Ishikawa (cell line): ENCODE results near the gene TMEM134.

ENCODE experiments used
- CEBPB ChIP-seq: IDR thresholded peaks from 2 replicates; pipeline ENCODE4 v1.6.1; 2012
- CREB1 ChIP-seq: IDR thresholded peaks from 2 replicates; pipeline ENCODE4 v1.6.1; 2012; ENCODE audit warnings: low read depth
- EGR1 ChIP-seq: IDR thresholded peaks from 2 replicates; pipeline ENCODE4 v1.6.1; 2012
- EP300 ChIP-seq: IDR thresholded peaks from 2 replicates; pipeline ENCODE4 v1.6.1; 2012; ENCODE audit warnings: borderline replicate concordance
- FOXM1 ChIP-seq: IDR thresholded peaks from 2 replicates; pipeline ENCODE4 v1.6.1; 2012; ENCODE audit warnings: low read depth, borderline replicate concordance
- NFIC ChIP-seq: IDR thresholded peaks from 2 replicates; pipeline ENCODE4 v1.6.1; 2012
- RAD21 ChIP-seq: IDR thresholded peaks from 2 replicates; pipeline ENCODE4 v1.6.1; 2012; ENCODE audit warnings: low read depth
- TAF1 ChIP-seq: IDR thresholded peaks from 2 replicates; pipeline ENCODE4 v1.6.1; 2012; ENCODE audit warnings: low read depth, mild to moderate bottlenecking
- TCF12 ChIP-seq: IDR thresholded peaks from 2 replicates; pipeline ENCODE4 v1.6.1; 2012; ENCODE audit warnings: low read depth
- TEAD4 ChIP-seq: IDR thresholded peaks from 2 replicates; pipeline ENCODE4 v1.6.1; 2012
- USF1 ChIP-seq: IDR thresholded peaks from 2 replicates; pipeline ENCODE4 v1.6.1; 2012
- YY1 ChIP-seq: IDR thresholded peaks from 2 replicates; pipeline ENCODE4 v1.6.1; 2012; ENCODE audit warnings: low read depth
- ZBTB7A ChIP-seq: IDR thresholded peaks from 2 replicates; pipeline ENCODE4 v1.6.1; 2012; ENCODE audit warnings: low read depth
- TF ChIP-seq, protein P1 (sequence below): IDR thresholded peaks from 2 replicates; pipeline ENCODE4 v1.6.1; 2012
- TF ChIP-seq, protein P2 (sequence below): IDR thresholded peaks from 2 replicates; pipeline ENCODE4 v1.6.1; 2012; ENCODE audit warnings: low read depth, mild to moderate bottlenecking

TMEM134 gene

DNA sequence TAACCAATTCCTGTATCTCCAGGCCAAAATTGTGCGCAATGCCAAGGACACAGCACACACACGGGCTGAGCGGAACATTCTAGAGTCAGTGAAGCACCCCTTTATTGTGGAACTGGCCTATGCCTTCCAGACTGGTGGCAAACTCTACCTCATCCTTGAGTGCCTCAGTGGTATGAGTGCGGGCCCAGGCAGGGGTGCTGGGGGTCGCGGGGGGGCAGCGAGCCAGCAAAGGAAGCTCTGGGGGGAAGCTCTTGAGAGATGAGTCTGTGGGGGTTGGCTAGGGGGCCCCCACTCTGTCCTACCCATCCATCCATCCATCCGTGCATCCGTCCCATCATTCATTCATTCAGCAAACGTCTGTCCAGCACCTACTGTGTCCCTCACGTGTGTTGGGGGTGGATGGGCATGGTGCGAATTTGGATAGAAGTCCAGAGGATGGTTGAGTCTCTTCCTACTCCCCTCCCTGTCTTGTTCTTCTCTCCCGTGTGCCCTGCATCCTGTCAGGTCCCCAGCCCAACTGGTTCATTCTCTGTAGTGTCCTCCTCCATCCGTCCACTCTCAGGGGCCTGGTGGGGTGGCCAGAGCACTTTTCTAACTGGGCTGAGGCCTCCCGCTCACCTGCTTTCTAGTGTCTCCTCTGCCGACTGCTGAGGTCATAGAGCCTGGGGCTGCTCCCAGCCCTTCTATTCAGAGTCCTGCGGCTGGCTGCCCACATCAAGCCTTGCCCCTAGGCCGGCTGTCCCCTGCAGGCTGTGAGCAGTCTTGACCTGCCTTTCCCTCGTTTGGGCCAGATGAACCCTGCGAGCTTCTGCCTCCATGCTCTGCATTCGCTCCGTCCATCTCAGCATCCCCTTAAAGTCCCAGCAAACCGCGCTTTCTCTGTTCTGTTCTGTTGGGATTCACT lies 37.5 kb downstream of the TMEM134 start:
- TF ChIP-seq NFIC, result no peak
- no peak for TF ChIP-seq USF1
- TF ChIP-seq CEBPB, result no peak
- no peak for TF ChIP-seq CREB1
- TF ChIP-seq YY1, result no peak
- TF ChIP-seq RAD21, result no peak
- no peak for TF ChIP-seq TCF12
- TF ChIP-seq TAF1, result no peak
- TF ChIP-seq EGR1, result no peak
- TF ChIP-seq, protein P1, sequence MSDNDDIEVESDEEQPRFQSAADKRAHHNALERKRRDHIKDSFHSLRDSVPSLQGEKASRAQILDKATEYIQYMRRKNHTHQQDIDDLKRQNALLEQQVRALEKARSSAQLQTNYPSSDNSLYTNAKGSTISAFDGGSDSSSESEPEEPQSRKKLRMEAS, result no peak
- TF ChIP-seq ZBTB7A, result no peak
- no peak for TF ChIP-seq TEAD4
- TF ChIP-seq FOXM1, result no peak
- TF ChIP-seq, protein P2, sequence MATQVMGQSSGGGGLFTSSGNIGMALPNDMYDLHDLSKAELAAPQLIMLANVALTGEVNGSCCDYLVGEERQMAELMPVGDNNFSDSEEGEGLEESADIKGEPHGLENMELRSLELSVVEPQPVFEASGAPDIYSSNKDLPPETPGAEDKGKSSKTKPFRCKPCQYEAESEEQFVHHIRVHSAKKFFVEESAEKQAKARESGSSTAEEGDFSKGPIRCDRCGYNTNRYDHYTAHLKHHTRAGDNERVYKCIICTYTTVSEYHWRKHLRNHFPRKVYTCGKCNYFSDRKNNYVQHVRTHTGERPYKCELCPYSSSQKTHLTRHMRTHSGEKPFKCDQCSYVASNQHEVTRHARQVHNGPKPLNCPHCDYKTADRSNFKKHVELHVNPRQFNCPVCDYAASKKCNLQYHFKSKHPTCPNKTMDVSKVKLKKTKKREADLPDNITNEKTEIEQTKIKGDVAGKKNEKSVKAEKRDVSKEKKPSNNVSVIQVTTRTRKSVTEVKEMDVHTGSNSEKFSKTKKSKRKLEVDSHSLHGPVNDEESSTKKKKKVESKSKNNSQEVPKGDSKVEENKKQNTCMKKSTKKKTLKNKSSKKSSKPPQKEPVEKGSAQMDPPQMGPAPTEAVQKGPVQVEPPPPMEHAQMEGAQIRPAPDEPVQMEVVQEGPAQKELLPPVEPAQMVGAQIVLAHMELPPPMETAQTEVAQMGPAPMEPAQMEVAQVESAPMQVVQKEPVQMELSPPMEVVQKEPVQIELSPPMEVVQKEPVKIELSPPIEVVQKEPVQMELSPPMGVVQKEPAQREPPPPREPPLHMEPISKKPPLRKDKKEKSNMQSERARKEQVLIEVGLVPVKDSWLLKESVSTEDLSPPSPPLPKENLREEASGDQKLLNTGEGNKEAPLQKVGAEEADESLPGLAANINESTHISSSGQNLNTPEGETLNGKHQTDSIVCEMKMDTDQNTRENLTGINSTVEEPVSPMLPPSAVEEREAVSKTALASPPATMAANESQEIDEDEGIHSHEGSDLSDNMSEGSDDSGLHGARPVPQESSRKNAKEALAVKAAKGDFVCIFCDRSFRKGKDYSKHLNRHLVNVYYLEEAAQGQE, result no peak
- no peak for TF ChIP-seq EP300

DNA sequence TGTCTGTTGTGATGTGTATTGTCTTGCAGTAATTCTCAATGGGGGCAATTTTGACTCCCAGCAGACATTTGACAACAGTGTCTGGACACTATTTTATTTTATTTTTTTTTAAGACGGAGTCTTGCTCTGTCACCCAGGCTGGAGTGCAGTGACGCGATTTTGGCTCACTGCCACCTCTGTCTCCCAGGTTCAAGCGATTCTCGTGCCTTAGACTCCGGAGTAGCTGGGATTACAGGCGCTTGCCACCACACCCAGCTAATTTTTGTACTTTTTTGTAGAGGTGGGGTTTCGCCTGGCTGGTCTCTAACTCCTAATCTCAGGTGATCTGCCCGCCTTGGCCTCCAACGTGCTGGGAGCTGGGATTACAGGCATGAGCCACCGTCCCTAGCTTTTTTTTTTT lies 39.3 kb downstream of the TMEM134 start:
- TF ChIP-seq, protein P2, result no peak
- TF ChIP-seq NFIC (no peak), CEBPB (no peak), RAD21 (no peak), TEAD4 (no peak), EP300 (no peak), FOXM1 (no peak), YY1 (no peak), USF1 (no peak), TCF12 (no peak), ZBTB7A (no peak), EGR1 (no peak), CREB1 (no peak), TAF1 (no peak)
- TF ChIP-seq, protein P1, result no peak

DNA sequence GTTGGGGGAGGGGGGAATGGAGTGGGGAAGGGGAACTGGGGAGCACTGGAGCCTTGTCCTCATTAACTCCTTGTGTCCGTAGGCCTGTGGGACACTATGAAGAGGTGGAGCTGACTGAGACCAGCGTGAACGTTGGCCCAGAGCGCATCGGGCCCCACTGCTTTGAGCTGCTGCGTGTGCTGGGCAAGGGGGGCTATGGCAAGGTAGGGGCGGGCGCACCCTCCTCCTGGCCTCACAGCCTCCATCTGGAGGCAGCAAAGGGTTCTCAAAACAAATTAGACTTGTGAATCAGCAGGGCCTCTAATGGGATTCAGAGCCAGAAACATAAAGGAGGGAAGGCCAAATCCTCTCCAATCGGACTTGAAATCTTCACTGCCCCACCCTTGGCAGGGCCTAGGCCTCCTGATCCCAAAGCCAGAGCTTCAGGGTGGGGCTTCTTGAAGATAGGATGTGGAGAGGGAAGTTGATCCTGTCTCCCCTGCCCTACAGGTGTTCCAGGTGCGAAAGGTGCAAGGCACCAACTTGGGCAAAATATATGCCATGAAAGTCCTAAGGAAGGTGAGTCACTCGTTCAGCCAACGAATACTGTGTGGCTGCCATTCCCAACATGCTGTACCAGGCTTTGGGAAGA lies 39.9 kb downstream of the TMEM134 start:
- no peak for TF ChIP-seq CREB1
- TF ChIP-seq TCF12, result no peak
- TF ChIP-seq TEAD4, result no peak
- TF ChIP-seq, protein P2, result no peak
- TF ChIP-seq YY1, result no peak
- TF ChIP-seq, protein P1, result no peak
- TF ChIP-seq EP300, result no peak
- TF ChIP-seq TAF1, result no peak
- TF ChIP-seq EGR1, result no peak
- no peak for TF ChIP-seq FOXM1
- TF ChIP-seq CEBPB, result no peak
- TF ChIP-seq USF1, result no peak
- no peak for TF ChIP-seq RAD21
- TF ChIP-seq NFIC, result no peak
